Mucosa of descending colon (tissue), 3 donors: ENCODE results near the gene UBA7. TPM values are rescaled to one million over a fixed set of nuclear protein-coding genes. Genes with fewer than 3 reads are reported as not detected.

Source experiments
- ATAC-seq: fragments of 200-7000 bp; cut with Tn5 transposase; one replicate; pipeline ENCODE4 v1.9.1; 2020; ENCODE audit warnings: mild to moderate bottlenecking, moderate library complexity
- DNase-seq, 3 donors: peaks; one replicate each; pipeline ENCODE4 v3.0.0-alpha.2; 2020
- H3K36me3 ChIP-seq: fragments of 200-600 bp; one replicate; pipeline ENCODE4 v1.8.0; 2021; ENCODE audit warnings: low read depth, mild to moderate bottlenecking
- H3K4me1 ChIP-seq: fragments of 200-600 bp; one replicate; pipeline ENCODE4 v1.8.0; 2021; ENCODE audit warnings: low read depth, mild to moderate bottlenecking
- H3K4me3 ChIP-seq: fragments of 200-600 bp; one replicate; pipeline ENCODE4 v1.8.0; 2021; ENCODE audit warnings: mild to moderate bottlenecking
- H3K9me3 ChIP-seq: fragments of 200-600 bp; one replicate; pipeline ENCODE4 v1.8.0; 2021; ENCODE audit warnings: mild to moderate bottlenecking
- intact Hi-C, 2 donors: fragments of 100-400 bp; cut with DNase I in 1 of 2; cut with micrococcal nuclease in 1 of 2; formaldehyde crosslinking; loops; one replicate each; pipeline versions ENCODE4 v1.11.0 to v1.11.1; 2022; cut with DNase I, micrococcal nuclease
- total RNA-seq, 3 donors: library from RNA; stranded (reverse); fragmentation: NEBNext Ultra II Directional in 2 of 3; extraction: Animal tissue kit (Norgen Biotek cat#: 25700) in 2 of 3; gene quantifications; one replicate each; pipeline versions ENCODE4 v1.2.1 to v1.2.4, GENCODE V29; 2021 to 2023
- TF ChIP-seq, protein P1 (sequence below): fragments of 200-600 bp; IDR thresholded peaks from one replicate; pipeline ENCODE4 v1.8.0; 2022; ENCODE audit warnings: antibody characterized with exemption, mild to moderate bottlenecking
- donor health status: DM: no; HTN: no; CAD: no; lungs with moderate emphysema.
- donor health status: DM: no; HTN: no; CAD: no.
- donor health status: DM: no; HTN: yes; CAD: no.

The UBA7 gene
- total RNA-seq, 3 donors from 2014 or later = 90.3 to 192 (median 139) TPM

GRCh38 chr3:49794926-49795905 is 18.5 kb downstream of the UBA7 start:
- no peaks in the 10 kb centered on the region for H3K9me3 ChIP-seq
- DNase-seq (no peak), ATAC-seq (no peak)
- no peak overlapping the region for H3K4me3 ChIP-seq
- TF ChIP-seq, protein P1, sequence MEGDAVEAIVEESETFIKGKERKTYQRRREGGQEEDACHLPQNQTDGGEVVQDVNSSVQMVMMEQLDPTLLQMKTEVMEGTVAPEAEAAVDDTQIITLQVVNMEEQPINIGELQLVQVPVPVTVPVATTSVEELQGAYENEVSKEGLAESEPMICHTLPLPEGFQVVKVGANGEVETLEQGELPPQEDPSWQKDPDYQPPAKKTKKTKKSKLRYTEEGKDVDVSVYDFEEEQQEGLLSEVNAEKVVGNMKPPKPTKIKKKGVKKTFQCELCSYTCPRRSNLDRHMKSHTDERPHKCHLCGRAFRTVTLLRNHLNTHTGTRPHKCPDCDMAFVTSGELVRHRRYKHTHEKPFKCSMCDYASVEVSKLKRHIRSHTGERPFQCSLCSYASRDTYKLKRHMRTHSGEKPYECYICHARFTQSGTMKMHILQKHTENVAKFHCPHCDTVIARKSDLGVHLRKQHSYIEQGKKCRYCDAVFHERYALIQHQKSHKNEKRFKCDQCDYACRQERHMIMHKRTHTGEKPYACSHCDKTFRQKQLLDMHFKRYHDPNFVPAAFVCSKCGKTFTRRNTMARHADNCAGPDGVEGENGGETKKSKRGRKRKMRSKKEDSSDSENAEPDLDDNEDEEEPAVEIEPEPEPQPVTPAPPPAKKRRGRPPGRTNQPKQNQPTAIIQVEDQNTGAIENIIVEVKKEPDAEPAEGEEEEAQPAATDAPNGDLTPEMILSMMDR = no peak
- intact Hi-C loops = no loop called here
- H3K36me3 ChIP-seq = no peaks in the 10 kb centered on the region
- H3K4me1 ChIP-seq = no peaks in the 10 kb centered on the region

DNA sequence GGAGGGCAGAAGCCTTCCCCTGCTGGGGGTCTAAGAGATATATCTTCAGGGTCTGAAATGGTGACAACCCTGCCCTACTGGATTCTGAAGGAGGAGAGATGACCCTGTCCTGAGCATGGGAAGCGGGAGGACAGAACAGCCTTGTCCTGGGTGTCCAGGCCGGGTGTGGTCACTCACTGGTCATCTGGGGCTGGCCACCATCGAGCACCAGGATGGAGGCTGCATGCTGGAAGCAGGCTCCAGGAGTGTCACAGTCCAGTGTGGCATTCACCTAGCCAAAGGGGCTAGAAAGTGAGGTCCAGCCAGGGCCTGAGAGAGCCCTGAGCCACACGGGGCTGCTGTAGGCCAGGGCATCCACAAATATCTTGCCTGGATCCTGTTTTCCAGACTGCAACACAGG is 19.3 kb downstream of the UBA7 start:
- no peaks in the 10 kb centered on the region for H3K4me1 ChIP-seq
- no peak for DNase-seq
- TF ChIP-seq, protein P1 = no peak
- ATAC-seq = no peak
- intact Hi-C loops = no loop called here
- H3K4me3 ChIP-seq = no peak overlapping the region
- no peaks in the 10 kb centered on the region for H3K36me3 ChIP-seq
- H3K9me3 ChIP-seq = no peaks in the 10 kb centered on the region

GRCh38 chr3:49793486-49794085 is 20.2 kb downstream of the UBA7 start:
- intact Hi-C loops = no loop called here
- Histone ChIP-seq H3K4me3 (no peak overlapping the region), H3K9me3 (no peaks in the 10 kb centered on the region), H3K4me1 (no peaks in the 10 kb centered on the region), H3K36me3 (no peaks in the 10 kb centered on the region)
- ATAC-seq (no peak), DNase-seq (no peak)
- TF ChIP-seq, protein P1 = no peak

DNA sequence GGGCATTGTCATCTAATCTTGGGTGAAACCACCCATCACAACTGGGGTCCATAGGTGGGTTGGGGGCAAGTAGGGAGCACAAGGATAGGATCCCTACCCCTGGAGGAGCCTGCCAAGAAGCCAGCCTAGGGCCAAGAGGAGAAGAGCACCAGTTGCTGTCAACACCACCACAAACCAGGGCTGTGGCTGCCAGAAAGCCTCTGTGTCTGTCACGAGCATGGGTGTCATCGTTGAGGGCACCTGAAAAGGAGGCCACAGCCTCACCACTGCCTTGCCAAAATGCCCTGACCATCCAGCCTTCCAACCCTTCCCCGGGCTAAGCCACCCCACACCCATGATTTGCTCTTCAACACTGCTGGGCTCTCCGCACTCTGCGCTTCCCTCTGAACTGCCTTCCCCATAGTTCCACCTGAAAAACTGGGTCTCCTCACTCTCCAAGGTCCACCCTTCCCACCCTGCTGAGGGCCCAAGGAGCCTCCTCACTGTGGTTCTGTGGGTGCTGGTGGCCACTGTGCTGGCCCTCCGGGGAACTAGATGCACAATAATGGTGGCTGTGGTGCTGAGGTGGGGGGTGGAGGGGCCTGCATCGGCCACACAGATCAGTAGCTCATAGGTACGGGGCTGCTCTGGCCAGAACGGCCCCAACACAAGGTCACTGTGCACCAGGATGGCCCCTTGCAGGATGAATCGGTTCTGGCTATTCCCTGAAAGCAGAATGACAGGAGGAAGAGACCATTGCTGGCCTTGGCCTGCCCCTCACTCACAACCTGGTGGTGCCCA is 21.2 kb downstream of the UBA7 start:
- H3K4me1 ChIP-seq = no peaks in the 10 kb centered on the region
- DNase-seq (no peak), ATAC-seq (no peak)
- intact Hi-C loops = no loop called here
- H3K36me3 ChIP-seq = no peaks in the 10 kb centered on the region
- H3K4me3 ChIP-seq = no peak overlapping the region
- H3K9me3 ChIP-seq = no peaks in the 10 kb centered on the region
- TF ChIP-seq, protein P1 = no peak

DNA sequence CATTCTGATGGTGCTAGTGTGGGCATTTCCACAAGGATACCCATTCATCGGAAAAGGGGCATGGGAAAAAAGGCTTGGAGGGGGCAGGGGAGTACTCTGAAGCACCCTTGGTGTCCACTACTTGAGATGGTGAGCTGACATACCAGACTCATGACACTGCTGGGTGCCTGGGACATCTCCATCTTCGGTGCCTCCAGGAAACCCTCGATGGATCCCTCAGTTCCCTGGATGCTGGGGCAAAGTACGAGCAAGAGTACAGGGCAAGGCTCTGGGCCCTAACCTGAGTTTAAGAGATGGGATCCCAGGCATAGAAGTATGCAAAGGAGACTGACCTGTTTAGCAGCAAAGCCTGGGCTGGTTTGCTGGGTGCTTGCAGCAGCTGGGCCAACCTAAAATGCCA is 22.2 kb downstream of the UBA7 start:
- H3K36me3 ChIP-seq = no peaks in the 10 kb centered on the region
- no peak overlapping the region for H3K4me3 ChIP-seq
- TF ChIP-seq, protein P1 = no peak
- no peak for ATAC-seq
- peaks cover 7% of the 10 kb centered on the region for H3K4me1 ChIP-seq
- H3K9me3 ChIP-seq = no peaks in the 10 kb centered on the region
- DNase-seq = no peak
- intact Hi-C loops = no loop called here
